ENCODE data around the gene HTRA1.

GRCh38 chr10:122480146-122480833 lies 18.9 kb downstream of the HTRA1 start:
- TF ChIP-seq ZNF70 (CRISPR knock-in tag; IDR thresholded peaks at IDR 0.05) (no peak), ZFP3 (CRISPR knock-in tag; IDR thresholded peaks at IDR 0.05) (no peak), RARB (CRISPR knock-in tag; IDR thresholded peaks at IDR 0.05) (no peak), ZFP30 (CRISPR knock-in tag; IDR thresholded peaks at IDR 0.05) (no peak), OSR1 (CRISPR knock-in tag; IDR thresholded peaks at IDR 0.05) (no peak), PATZ1 (CRISPR knock-in tag; IDR thresholded peaks at IDR 0.05; ENCODE audit: borderline replicate concordance) (no peak), ARNTL (CRISPR knock-in tag; IDR thresholded peaks at IDR 0.05; ENCODE audit: borderline replicate concordance, low read depth) (no peak)

Measured in SK-N-SH treated with all-trans-retinoic acid at 6 μM for 48 hours (cell line).